K562 (cell line): Measurements from ENCODE around the gene SREBF1. TPM values are rescaled to one million over a fixed set of nuclear protein-coding genes. Genes with fewer than 3 reads are reported as not detected.

Experiments used
- CEBPG ChIP-seq, 3 experiments: fragments of 200-800 bp in 1 of 3; sonication (Bioruptor generic) in 1 of 3; sonication (generic) in 1 of 3; formaldehyde crosslinking in 1 of 3; IDR thresholded peaks in 2 of 3; conservative IDR thresholded peaks in 1 of 3; 2 replicates each; pipeline versions ENCODE4 v1.6.1 to v1.8.0; 2016 to 2022; ENCODE audit warnings: missing compliant biosample characterization in 2 of 3, missing genetic modification characterization in 2 of 3, mild to moderate bottlenecking in 1 of 3, missing genetic modification reagents in 1 of 3
- CLOCK ChIP-seq: fragments of 250-450 bp; sonication (Bioruptor Pico); IDR thresholded peaks from 2 replicates; pipeline ENCODE4 v1.4.0; 2020; ENCODE audit warnings: mild to moderate bottlenecking, moderate library complexity, borderline replicate concordance
- COPS2 ChIP-seq: fragments of 450-650 bp; conservative IDR thresholded peaks from 2 replicates; pipeline ENCODE4 v1.6.1; 2016; ENCODE audit warnings: mild to moderate bottlenecking, moderate library complexity
- ELF2 ChIP-seq: fragments of 250-450 bp; sonication (Bioruptor Pico); IDR thresholded peaks from 2 replicates; pipeline ENCODE4 v1.5.0; 2021; ENCODE audit warnings: mild to moderate bottlenecking
- ERF ChIP-seq: fragments of 450-650 bp; formaldehyde crosslinking; IDR thresholded peaks from 2 replicates; pipeline ENCODE4 v1.4.0; 2020; ENCODE audit warnings: mild to moderate bottlenecking, mixed read lengths
- ETV5 ChIP-seq: sonication (generic); formaldehyde crosslinking; IDR thresholded peaks from 2 replicates; pipeline ENCODE4 v1.4.0; 2020; ENCODE audit warnings: low read depth, mild to moderate bottlenecking, missing genetic modification reagents
- FOS ChIP-seq: IDR thresholded peaks from 3 replicates; pipeline ENCODE4 v1.6.1; 2011; ENCODE audit not compliant: insufficient read length; ENCODE audit errors: extremely low read depth
- FOSL1 ChIP-seq: fragments of 200-800 bp; sonication (Bioruptor generic); conservative IDR thresholded peaks from 2 replicates; pipeline ENCODE4 v1.6.1; 2016; ENCODE audit warnings: missing genetic modification characterization, missing compliant biosample characterization
- GTF2E2 ChIP-seq: fragments of 200-800 bp; sonication (Bioruptor generic); IDR thresholded peaks from 2 replicates; pipeline ENCODE4 v1.6.1; 2016; ENCODE audit warnings: missing genetic modification characterization, missing compliant biosample characterization
- GTF2F1 ChIP-seq: IDR thresholded peaks from 2 replicates; pipeline ENCODE4 v1.6.1; 2011; ENCODE audit warnings: low read depth, low read length, improper control_type of control experiment
- KLF1 ChIP-seq: fragments of 450-650 bp; IDR thresholded peaks from 2 replicates; pipeline ENCODE4 v1.6.1; 2016; ENCODE audit warnings: missing genetic modification characterization, missing compliant biosample characterization
- KLF16 ChIP-seq: IDR thresholded peaks from 2 replicates; pipeline ENCODE4 v1.6.1; 2016; ENCODE audit warnings: antibody characterized with exemption
- NFE2 ChIP-seq: IDR thresholded peaks from 2 replicates; pipeline ENCODE4 v1.6.1; 2014; ENCODE audit warnings: antibody characterized with exemption, low read depth
- NR1H2 ChIP-seq: sonication (generic); formaldehyde crosslinking; IDR thresholded peaks from 2 replicates; pipeline ENCODE4 v1.4.0; 2020; ENCODE audit warnings: mild to moderate bottlenecking, missing genetic modification reagents
- NRF1 ChIP-seq, 2 experiments: fragments of 450-650 bp; IDR thresholded peaks in 1 of 2; conservative IDR thresholded peaks in 1 of 2; 2 replicates each; pipeline ENCODE4 v1.6.1; 2014; ENCODE audit warnings: mild to moderate bottlenecking in 2 of 2
- TEAD4 ChIP-seq, 2 experiments: sonication (generic) in 1 of 2; formaldehyde crosslinking in 1 of 2; IDR thresholded peaks; 2 replicates each; pipeline versions ENCODE4 v1.6.1 to v1.8.0; 2012 to 2022; ENCODE audit warnings: borderline replicate concordance in 1 of 2, inconsistent platforms in 1 of 2, low read length in 1 of 2, mild to moderate bottlenecking in 1 of 2, missing genetic modification reagents in 1 of 2
- ZBTB7A ChIP-seq: IDR thresholded peaks from 2 replicates; pipeline ENCODE4 v1.6.1; 2011; ENCODE audit warnings: low read depth, mild to moderate bottlenecking, low read length, moderate library complexity, borderline replicate concordance; ENCODE audit not compliant: control insufficient read depth
- ZKSCAN1 ChIP-seq: fragments of 150-350 bp; IDR thresholded peaks from 2 replicates; pipeline ENCODE4 v1.6.1; 2016; ENCODE audit warnings: low read depth, low read length
- ZNF133 ChIP-seq: fragments of 250-450 bp; sonication (Bioruptor Pico); IDR thresholded peaks from 2 replicates; pipeline ENCODE4 v1.4.0; 2020; ENCODE audit warnings: mild to moderate bottlenecking
- ZNF197 ChIP-seq: fragments of 200-800 bp; sonication (Bioruptor generic); IDR thresholded peaks from 2 replicates; pipeline ENCODE4 v1.6.1; 2016; ENCODE audit warnings: low read depth, missing genetic modification characterization, missing compliant biosample characterization
- ZNF431 ChIP-seq: sonication (generic); formaldehyde crosslinking; IDR thresholded peaks from 2 replicates; pipeline ENCODE4 v1.8.0; 2022; ENCODE audit warnings: mild to moderate bottlenecking, missing genetic modification reagents
- ZNF511 ChIP-seq: sonication (generic); formaldehyde crosslinking; IDR thresholded peaks from 2 replicates; pipeline ENCODE4 v1.8.0; 2022; ENCODE audit warnings: mild to moderate bottlenecking, missing genetic modification reagents
- ZNF696 ChIP-seq: fragments of 250-450 bp; sonication (Bioruptor Pico); conservative IDR thresholded peaks from 2 replicates; pipeline ENCODE4 v1.4.0; 2020; ENCODE audit warnings: mild to moderate bottlenecking, moderate library complexity
- ZNF764 ChIP-seq: fragments of 250-450 bp; sonication (Bioruptor Pico); IDR thresholded peaks from 2 replicates; pipeline ENCODE4 v1.4.0; 2020; ENCODE audit warnings: low read depth, mild to moderate bottlenecking, moderate library complexity
- ZNF778 ChIP-seq: fragments of 450-650 bp; formaldehyde crosslinking; IDR thresholded peaks from 2 replicates; pipeline ENCODE4 v1.4.0; 2020; ENCODE audit warnings: mild to moderate bottlenecking, moderate library complexity
- polyA plus RNA-seq, 8 experiments: library from polyadenylated mRNA; depleted of rRNA in 4 of 8; stranded (reverse) in 5 of 8; unstranded in 3 of 8; fragments of >200 nt; fragmentation: Nextera tagmentation in 2 of 8; fragmentation: Illumina TruSeq in 1 of 8; extraction: Ambion mirVana in 2 of 8; extraction: Trizol in 1 of 8; gene quantifications; 2 replicates each; pipeline versions ENCODE4 v1.2.1 to v1.2.3, GENCODE V29; 2011 to 2014; ENCODE audit warnings: inconsistent platforms in 1 of 8, missing spikeins in 1 of 8
- total RNA-seq, 7 experiments: library from RNA; depleted of rRNA in 6 of 7; stranded (reverse); fragments of >200 nt in 6 of 7; fragmentation: Illumina TruSeq in 2 of 7; extraction: Trizol in 2 of 7; gene quantifications; 2 replicates each; pipeline versions ENCODE4 v1.2.1 to v1.2.3, GENCODE V29; 2011 to 2021; ENCODE audit warnings: low replicate concordance in 1 of 7

Gene SREBF1
- total and polyA plus RNA-seq, 9 of the 15 experiments (the other 6 are each of a cell fraction or from before 2014, with no cell fraction given): 1.6 to 169 (median 69.4) TPM

- peak; percentile 40; the same call in 1 of the 2 replicates for TF ChIP-seq ZNF764 (CRISPR knock-in tag)
- TF ChIP-seq ZNF431: peak; percentile 50; the same call in 1 of the 2 replicates
- peak; percentile 36; the same call in 1 of the 2 replicates for TF ChIP-seq ERF (CRISPR knock-in tag)
- no peak for TF ChIP-seq KLF16
- no peak for TF ChIP-seq COPS2
- peak; percentile 24; the same call in 1 of the 2 replicates for TF ChIP-seq CLOCK
- peak; percentile 82 to 84 for TF ChIP-seq NRF1 (conservative IDR thresholded peaks at IDR 0.05 in 1 of 2, IDR thresholded peaks at IDR 0.05 in 1 of 2)
- no peak for TF ChIP-seq ZNF133 (CRISPR knock-in tag)
- 0 out of 2 replicates have a peak, but pooled peaks have one; percentile 31 for TF ChIP-seq ZNF197 (CRISPR knock-in tag)
- peak; percentile 38 for TF ChIP-seq FOS
- TF ChIP-seq ETV5: no peak
- TF ChIP-seq ZNF696: no peak
- peak; percentile 44; the same call in 1 of the 2 replicates for TF ChIP-seq KLF1
- peak; percentile 76; the same call in 1 of the 2 replicates for TF ChIP-seq GTF2E2
- no peak for TF ChIP-seq ELF2 (CRISPR knock-in tag)
- no peak for TF ChIP-seq ZKSCAN1
- no peak for TF ChIP-seq NFE2
- no peak for TF ChIP-seq NR1H2 (CRISPR knock-in tag)
- TF ChIP-seq ZNF778 (CRISPR knock-in tag): no peak
- 0 out of 2 replicates have a peak, but pooled peaks have one; percentile 29 for TF ChIP-seq ZBTB7A
- no peak for TF ChIP-seq GTF2F1
- TF ChIP-seq FOSL1 (tag): peak; percentile 25; the same call in 1 of the 2 replicates
- TF ChIP-seq CEBPG (CRISPR knock-in tag; IDR thresholded peaks at IDR 0.05): no peak
- TF ChIP-seq CEBPG (tag; conservative IDR thresholded peaks at IDR 0.05 in 1 of 2, IDR thresholded peaks at IDR 0.05 in 1 of 2): no peak
- TF ChIP-seq TEAD4 (IDR thresholded peaks at IDR 0.05; ENCODE audit: low read length): no peak
- no peak for TF ChIP-seq TEAD4 (CRISPR knock-in tag; IDR thresholded peaks at IDR 0.05; ENCODE audit: borderline replicate concordance)
- peak; percentile 52; the same call in 1 of the 2 replicates for TF ChIP-seq ZNF511 (CRISPR knock-in tag)
Observed at GRCh38 chr17:17839791-17840707, 3.3 kb upstream of the SREBF1 start (continued).
